Trophoblast cell (in vitro differentiated cells and primary cell): ENCODE measurements around the gene KCTD11.
A peak's percentile ranks its signal among the peaks of the same experiment; 100 is the strongest.

Source experiments
- DNase-seq, 2 donors: peaks; one replicate each; pipeline ENCODE4 v3.0.0-alpha.2; 2016
- H2AFZ ChIP-seq: 2 replicates; pipeline ENCODE4 v1.6.1; 2013; ENCODE audit warnings: low read length, moderate library complexity, mild to moderate bottlenecking; ENCODE audit not compliant: insufficient read depth, poor library complexity
- H2AK5ac ChIP-seq: 2 replicates; pipeline ENCODE4 v1.6.1; 2013; ENCODE audit warnings: mild to moderate bottlenecking, low read length
- H2BK120ac ChIP-seq: 2 replicates; pipeline ENCODE4 v1.6.1; 2013; ENCODE audit warnings: low read length, mild to moderate bottlenecking, moderate library complexity; ENCODE audit not compliant: insufficient read depth, poor library complexity
- H2BK12ac ChIP-seq: 2 replicates; pipeline ENCODE4 v1.6.1; 2013; ENCODE audit warnings: mild to moderate bottlenecking, low read length, moderate library complexity
- H2BK5ac ChIP-seq: 2 replicates; pipeline ENCODE4 v1.6.1; 2013; ENCODE audit warnings: low read length, low read depth, moderate library complexity, mild to moderate bottlenecking; ENCODE audit not compliant: poor library complexity
- H3K14ac ChIP-seq: 2 replicates; pipeline ENCODE4 v1.6.1; 2013; ENCODE audit warnings: mild to moderate bottlenecking, low read length
- H3K18ac ChIP-seq: 2 replicates; pipeline ENCODE4 v1.6.1; 2013; ENCODE audit warnings: mild to moderate bottlenecking, low read length
- H3K23ac ChIP-seq: 2 replicates; pipeline ENCODE4 v1.6.1; 2013; ENCODE audit warnings: low read length
- H3K27ac ChIP-seq: 2 replicates; pipeline ENCODE4 v1.5.1; 2013; ENCODE audit warnings: low read depth, mild to moderate bottlenecking, inconsistent platforms, low read length, moderate library complexity
- H3K27me3 ChIP-seq: 2 replicates; pipeline ENCODE4 v1.6.1; 2013; ENCODE audit warnings: inconsistent platforms, mild to moderate bottlenecking, low read length, moderate library complexity; ENCODE audit not compliant: insufficient read depth
- H3K36me3 ChIP-seq, 2 experiments: 1 replicate in 1 of 2; 2 replicates in 1 of 2; pipeline ENCODE4 v1.6.1; 2013; ENCODE audit warnings: low read length in 2 of 2, mild to moderate bottlenecking in 2 of 2, moderate library complexity in 1 of 2; ENCODE audit not compliant: insufficient read depth in 2 of 2, control insufficient read depth in 1 of 2
- H3K4ac ChIP-seq: 2 replicates; pipeline ENCODE4 v1.6.1; 2013; ENCODE audit warnings: low read depth, mild to moderate bottlenecking, low read length, moderate library complexity
- H3K4me1 ChIP-seq, 2 experiments: 1 replicate in 1 of 2; 2 replicates in 1 of 2; pipeline ENCODE4 v1.6.1; 2013; ENCODE audit warnings: low read length in 2 of 2, mild to moderate bottlenecking in 2 of 2, moderate library complexity in 1 of 2; ENCODE audit not compliant: insufficient read depth in 2 of 2, control insufficient read depth in 1 of 2
- H3K4me2 ChIP-seq: 2 replicates; pipeline ENCODE4 v1.6.1; 2013; ENCODE audit warnings: inconsistent platforms, mild to moderate bottlenecking, low read length, moderate library complexity
- H3K4me3 ChIP-seq: 2 replicates; pipeline ENCODE4 v1.5.1; 2013; ENCODE audit warnings: mild to moderate bottlenecking, low read depth, low read length, inconsistent platforms
- H3K79me1 ChIP-seq: one replicate; pipeline ENCODE4 v1.6.1; 2013; ENCODE audit warnings: low read length
- H3K79me2 ChIP-seq: 2 replicates; pipeline ENCODE4 v1.6.1; 2013; ENCODE audit warnings: low read length, mild to moderate bottlenecking; ENCODE audit not compliant: control insufficient read depth, insufficient read depth, poor library complexity
- H3K9ac ChIP-seq: 2 replicates; pipeline ENCODE4 v1.6.1; 2013; ENCODE audit warnings: mild to moderate bottlenecking, low read length
- H3K9me3 ChIP-seq: 2 replicates; pipeline ENCODE4 v1.6.1; 2013; ENCODE audit warnings: low read depth, mild to moderate bottlenecking, control low read depth, inconsistent platforms, low read length; ENCODE audit not compliant: insufficient read depth
- H4K12ac ChIP-seq: 2 replicates; pipeline ENCODE4 v1.6.1; 2013; ENCODE audit warnings: low read depth, mild to moderate bottlenecking, low read length, moderate library complexity
- H4K8ac ChIP-seq: 2 replicates; pipeline ENCODE4 v1.6.1; 2013; ENCODE audit warnings: low read depth, mild to moderate bottlenecking, low read length, moderate library complexity
- H4K91ac ChIP-seq: one replicate; pipeline ENCODE4 v1.6.1; 2013; ENCODE audit warnings: low read depth, mild to moderate bottlenecking, low read length, moderate library complexity
- whole genome bisulfite sequencing: extraction: QIAGEN DNeasy Blood & Tissue Kit; methylation state at CpG from one replicate; pipeline ENCODE4 v1.1.7; 2013; ENCODE audit warnings: missing lambda C conversion rate; ENCODE audit not compliant: insufficient read length, insufficient coverage; ENCODE audit errors: extremely low coverage; 5-methylcytosine and 5-hydroxymethylcytosine counted together

KCTD11 gene

GRCh38 chr17:7380321-7380720, 28.4 kb downstream of the KCTD11 start:
- Histone ChIP-seq H2BK120ac (no peak overlapping the region), H3K4ac (peak overlapping the region; percentile 5), H2BK12ac (no peak overlapping the region), H4K91ac (peak overlapping the region; percentile 65), H3K27me3 (no peaks in the 10 kb centered on the region), H4K12ac (peak overlapping the region; percentile 1), H3K27ac (no peak overlapping the region), H3K4me1 (peaks cover 24 to 25% of the 10 kb centered on the region in 2 experiments), H3K9me3 (peaks cover 4% of the 10 kb centered on the region), H3K4me2 (peak overlapping the region; percentile 71), H3K79me2 (no peaks in the 10 kb centered on the region), H3K23ac (no peak overlapping the region), H2AK5ac (no peak overlapping the region), H4K8ac (peak overlapping the region; percentile 77), H3K36me3 (peaks cover 3 to 11% of the 10 kb centered on the region in 2 experiments), H3K4me3 (no peak overlapping the region), H3K14ac (peak overlapping the region; percentile 70), H3K9ac (no peak overlapping the region), H2BK5ac (no peak overlapping the region), H3K79me1 (peaks cover 7% of the 10 kb centered on the region), H2AFZ (peak overlapping the region; percentile 34), H3K18ac (peak overlapping the region; percentile 53)
- no CpG with 5 or more reads among the region's 7 CpGs for WGBS
- peak; percentile 87 to 94 for DNase-seq

- Histone ChIP-seq H3K4ac (peak within 1 kb of the TSS; percentile 18), H4K8ac (peak within 1 kb of the TSS; percentile 77), H3K36me3 (peaks cover 6 to 13% of the 10 kb centered on the region in 2 experiments), H3K4me1 (peaks cover 24 to 25% of the 10 kb centered on the region in 2 experiments), H3K27ac (no peak within 1 kb of the TSS), H2AFZ (peak within 1 kb of the TSS; percentile 34), H2BK120ac (peak within 1 kb of the TSS; percentile 34), H3K27me3 (no peaks in the 10 kb centered on the region), H3K79me2 (no peaks in the 10 kb centered on the region), H2BK12ac (no peak within 1 kb of the TSS), H2BK5ac (no peak within 1 kb of the TSS), H3K9me3 (peaks cover 4% of the 10 kb centered on the region), H3K14ac (peak within 1 kb of the TSS; percentile 70), H3K79me1 (peaks cover 7% of the 10 kb centered on the region), H3K4me3 (peak within 1 kb of the TSS; percentile 59), H3K4me2 (peak within 1 kb of the TSS; percentile 71), H3K18ac (peak within 1 kb of the TSS; percentile 58), H4K12ac (peak within 1 kb of the TSS; percentile 22), H3K9ac (peak within 1 kb of the TSS; percentile 17), H4K91ac (peak within 1 kb of the TSS; percentile 65), H3K23ac (no peak within 1 kb of the TSS), H2AK5ac (peak within 1 kb of the TSS; percentile 16)
- WGBS = no CpG with 5 or more reads among the region's 52 CpGs
- peak; percentile 88 to 90 for DNase-seq
Measured at GRCh38 chr17:7380855-7381683, 29.1 kb downstream of the KCTD11 start, which contains the start of gene TNK1. Gene TNK1 (plus strand): TSS chr17:7381089. CDS start chr17:7382927, 1,838 bp downstream.

GRCh38 chr17:7382901-7383300, 30.9 kb downstream of the KCTD11 start:
- Histone ChIP-seq H3K9me3 (peaks cover 4% of the 10 kb centered on the region), H3K27me3 (no peaks in the 10 kb centered on the region), H4K12ac (no peak overlapping the region), H4K8ac (no peak overlapping the region), H2BK120ac (no peak overlapping the region), H3K27ac (no peak overlapping the region), H2BK5ac (no peak overlapping the region), H4K91ac (no peak overlapping the region), H3K4me2 (no peak overlapping the region), H3K36me3 (peaks cover 14 to 22% of the 10 kb centered on the region in 2 experiments), H3K79me2 (no peaks in the 10 kb centered on the region), H3K79me1 (peaks cover 7% of the 10 kb centered on the region), H3K14ac (no peak overlapping the region), H3K4me3 (no peak overlapping the region), H3K18ac (no peak overlapping the region), H3K4ac (no peak overlapping the region), H3K23ac (no peak overlapping the region), H3K9ac (no peak overlapping the region), H3K4me1 (peaks cover 24 to 25% of the 10 kb centered on the region in 2 experiments), H2AK5ac (no peak overlapping the region), H2BK12ac (no peak overlapping the region), H2AFZ (no peak overlapping the region)
- DNase-seq = no peak
- no CpG with 5 or more reads among the region's 10 CpGs for WGBS

DNA sequence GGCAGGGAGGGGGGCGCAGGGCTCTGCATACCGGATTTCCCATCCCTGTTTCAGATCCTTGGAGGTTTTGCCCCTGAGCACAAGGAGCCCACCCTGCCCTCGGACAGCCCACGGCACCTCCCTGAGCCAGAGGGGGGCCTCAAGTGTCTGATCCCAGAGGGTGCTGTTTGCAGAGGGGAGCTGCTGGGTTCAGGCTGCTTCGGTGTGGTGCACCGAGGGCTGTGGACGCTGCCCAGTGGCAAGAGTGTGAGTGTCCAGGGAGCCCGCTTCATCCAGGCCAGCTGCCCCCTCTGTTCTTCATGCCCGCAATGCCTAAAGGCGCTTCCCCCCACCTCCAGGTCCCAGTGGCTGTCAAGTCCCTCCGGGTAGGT, 31.4 kb downstream of the KCTD11 start:
- no peak overlapping the region for H2BK120ac ChIP-seq
- no peak overlapping the region for H3K14ac ChIP-seq
- no peak overlapping the region for H3K4me3 ChIP-seq
- H4K91ac ChIP-seq = no peak overlapping the region
- peak overlapping the region; percentile 66 for H3K4me2 ChIP-seq
- no peak overlapping the region for H4K12ac ChIP-seq
- H3K4ac ChIP-seq = no peak overlapping the region
- H3K27me3 ChIP-seq = no peaks in the 10 kb centered on the region
- no peak overlapping the region for H2AFZ ChIP-seq
- no peak overlapping the region for H2AK5ac ChIP-seq
- H3K9ac ChIP-seq = no peak overlapping the region
- H3K27ac ChIP-seq = no peak overlapping the region
- H3K79me1 ChIP-seq = peaks cover 7% of the 10 kb centered on the region
- peaks cover 18 to 27% of the 10 kb centered on the region in 2 experiments for H3K36me3 ChIP-seq
- peaks cover 4% of the 10 kb centered on the region for H3K9me3 ChIP-seq
- peaks cover 24 to 25% of the 10 kb centered on the region in 2 experiments for H3K4me1 ChIP-seq
- H2BK12ac ChIP-seq = no peak overlapping the region
- H4K8ac ChIP-seq = no peak overlapping the region
- WGBS = no CpG with 5 or more reads among the region's 11 CpGs
- H3K79me2 ChIP-seq = no peaks in the 10 kb centered on the region
- H3K23ac ChIP-seq = no peak overlapping the region
- no peak for DNase-seq
- no peak overlapping the region for H3K18ac ChIP-seq
- H2BK5ac ChIP-seq = no peak overlapping the region
